Inflammatory macrophage (primary cell): ENCODE measurements around the gene DXO.

ENCODE experiments used
- DNase-seq, 2 donors: peaks; one replicate each; pipeline ENCODE4 v3.0.0-alpha.2; 2020 to 2022

DXO gene

DNA sequence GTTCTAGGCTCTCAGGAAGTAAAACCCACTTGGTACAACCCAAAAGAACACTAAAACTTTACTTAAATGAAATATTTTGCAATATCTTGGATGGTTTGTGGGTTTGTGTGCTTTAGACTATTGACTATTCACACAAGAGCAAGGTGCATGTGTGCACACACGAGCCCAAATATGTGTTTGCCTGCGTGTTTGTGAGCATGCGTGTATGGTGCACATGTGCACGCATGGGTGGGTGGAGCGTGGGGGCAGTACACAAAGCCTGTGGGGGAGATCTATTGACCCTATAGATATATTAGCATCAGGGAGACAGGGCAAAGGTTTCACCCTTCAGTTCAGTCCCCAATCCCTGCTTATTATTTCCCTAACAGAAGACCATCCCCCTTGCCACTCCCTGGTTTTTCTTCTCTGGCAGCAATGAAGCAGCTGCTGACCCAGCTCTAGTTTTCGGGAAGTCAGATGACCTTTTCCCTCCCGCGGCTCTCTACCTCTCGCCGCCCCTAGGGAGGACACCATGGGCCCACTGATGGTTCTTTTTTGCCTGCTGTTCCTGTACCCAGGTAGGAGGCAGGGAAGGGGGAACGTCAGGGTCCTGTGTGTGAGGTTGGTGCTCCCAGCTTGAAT, 44.6 kb downstream of the DXO start, which contains the start of gene C2:
TSS of gene C2 (plus strand) at position 476 of the 621 bp plus-strand sequence. CDS start at position 512, 36 bp downstream.
- DNase-seq = peak in 1 of 2 donors; percentile 5

GRCh38 chr6:31922942-31923341, 49.0 kb downstream of the DXO start:
- peak in 1 of 2 donors; percentile 41 for DNase-seq

DNA sequence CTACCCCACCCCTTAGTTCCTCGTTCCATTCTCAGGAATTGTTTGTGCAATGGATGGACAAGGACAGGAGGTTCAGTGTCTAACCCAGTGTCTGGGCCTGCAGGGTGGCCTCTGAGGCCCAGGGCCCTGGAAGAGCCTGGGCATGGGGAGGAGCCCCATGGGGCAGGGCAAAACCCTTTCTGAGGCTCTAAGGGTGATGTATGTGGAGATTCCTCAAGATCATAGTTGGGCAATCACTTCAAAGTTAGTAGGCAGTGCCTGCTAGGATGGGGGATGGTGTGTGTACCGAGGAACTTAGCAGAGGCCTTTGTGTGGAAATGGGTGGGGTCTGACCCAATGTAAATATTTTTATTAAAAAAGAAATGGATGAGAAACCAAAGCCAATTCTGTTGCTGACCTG, 51.1 kb downstream of the DXO start:
- DNase-seq = peak; percentile 64 to 74
